ENCODE measurements around the gene PUS3.
"Not testable (repeated sequence)": the region's sequence is repeated elsewhere in the genome, so short reads cannot be mapped to it uniquely, and the experiment has no call there.

The PUS3 gene

DNA sequence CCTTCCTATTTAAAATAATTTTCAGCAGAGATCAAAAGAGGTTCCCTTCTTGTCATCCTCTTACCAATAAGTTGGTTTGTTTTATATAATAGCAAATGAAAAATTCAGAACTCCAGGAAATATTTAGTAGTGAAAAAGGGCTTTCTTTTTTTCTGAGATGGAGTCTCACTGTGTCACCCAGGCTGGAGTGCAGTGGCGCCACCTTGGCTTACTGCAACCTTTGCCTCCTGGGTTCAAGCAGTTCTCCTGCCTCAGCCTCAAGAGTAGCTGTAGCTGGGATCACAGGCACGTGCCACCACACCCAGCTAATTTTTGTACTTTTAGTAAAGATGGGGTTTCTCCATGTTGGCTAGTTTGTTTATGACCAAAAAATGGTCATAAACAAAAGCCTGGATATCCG lies 11.6 kb upstream of the PUS3 start:
- not testable (repeated sequence) for DNase-seq

DNA sequence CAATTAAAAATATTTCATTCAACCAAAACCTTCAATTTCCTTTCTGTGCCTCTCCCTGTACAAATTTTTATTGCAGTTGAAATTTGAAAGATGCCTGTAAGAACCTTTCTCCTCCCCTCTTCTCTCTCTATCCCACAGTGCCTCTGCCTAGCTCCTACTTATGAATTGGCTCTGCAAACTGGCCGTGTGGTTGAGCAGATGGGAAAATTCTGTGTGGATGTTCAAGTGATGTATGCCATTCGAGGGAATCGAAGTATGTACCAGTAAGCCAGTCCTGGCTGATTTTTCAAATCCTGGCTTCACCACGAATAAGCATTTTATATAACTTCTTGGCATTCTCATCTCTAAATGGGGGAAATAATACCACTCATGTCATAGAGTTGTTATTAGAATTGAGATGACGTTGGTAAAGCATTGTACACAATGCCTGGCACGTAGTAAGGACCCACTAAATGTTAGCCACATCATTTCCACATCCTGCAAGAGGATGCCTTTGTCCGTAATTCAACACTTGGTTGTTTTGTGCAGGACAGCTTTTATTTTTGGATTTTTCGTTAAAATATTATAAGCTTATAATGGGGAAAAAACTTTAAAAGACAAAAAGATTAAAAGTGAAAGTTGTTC lies 7.3 kb upstream of the PUS3 start:
- no peak for DNase-seq

DNA sequence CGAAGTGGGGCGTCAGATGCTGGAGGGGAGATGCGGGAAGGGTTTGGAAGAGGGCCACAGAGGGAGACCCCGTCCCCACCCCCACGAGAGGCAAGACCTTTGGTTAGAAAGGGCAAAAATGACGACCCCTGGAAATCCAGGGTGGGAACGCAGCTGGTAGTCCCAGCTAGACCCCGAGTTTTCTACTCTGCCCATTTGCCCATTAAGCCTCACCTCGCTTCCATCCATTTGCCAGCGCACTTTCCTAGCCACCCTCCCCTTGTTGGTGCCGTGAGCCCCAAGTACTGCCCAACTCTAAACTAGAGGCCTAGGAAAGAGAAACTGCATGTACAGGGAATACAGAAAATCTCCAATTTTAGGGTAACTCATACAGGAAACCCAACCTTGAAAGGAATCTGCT lies 1.7 kb upstream of the PUS3 start:
- DNase-seq: no peak

DNA sequence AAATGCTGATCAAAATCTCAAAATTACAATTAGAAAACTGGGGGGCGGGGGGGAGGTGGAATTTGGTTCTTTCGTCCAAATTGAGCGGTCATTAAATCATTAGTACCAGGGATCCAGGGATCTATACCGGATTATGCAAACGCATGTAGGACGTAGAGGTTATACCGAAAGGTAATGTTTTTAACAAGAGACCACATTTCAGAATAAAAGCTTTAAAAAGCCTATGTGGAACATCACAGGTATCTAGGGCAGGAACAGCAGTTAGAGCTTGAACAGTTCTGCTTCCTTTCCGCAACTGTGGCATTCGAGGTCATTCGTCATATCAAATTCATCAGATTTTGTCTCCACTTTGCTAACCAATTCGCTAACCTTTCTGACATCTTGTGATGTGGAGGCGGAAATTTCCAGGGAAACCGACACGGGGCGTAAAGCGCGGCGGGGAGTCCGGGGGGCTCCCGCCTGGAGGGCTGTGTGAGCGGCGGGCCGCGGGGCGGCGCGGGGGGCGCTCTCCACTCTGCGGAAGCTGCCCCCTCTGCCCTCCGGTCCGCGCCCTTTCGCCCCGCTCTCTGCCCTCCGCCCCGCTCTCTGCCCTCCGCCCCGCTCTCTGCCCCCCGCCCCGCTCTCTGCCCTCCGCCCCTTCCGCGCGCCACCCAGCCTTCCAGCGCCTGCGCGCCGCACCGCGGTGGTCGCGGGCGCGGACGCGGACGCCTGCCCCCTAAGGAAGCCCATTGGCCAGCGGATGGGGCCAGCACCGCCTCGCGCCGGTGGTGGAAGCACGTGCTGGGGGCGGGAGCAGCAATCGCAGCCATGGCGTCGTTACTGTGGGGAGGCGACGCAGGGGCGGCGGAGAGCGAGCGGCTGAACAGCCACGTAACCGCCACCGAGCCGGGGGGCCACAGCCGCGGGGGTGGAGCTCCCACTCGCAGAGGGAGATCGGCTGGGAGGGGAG lies 979 bp upstream of the PUS3 start, which contains the start of gene DDX25:
Gene DDX25 (plus strand): TSS at position 798 of the 949 bp plus-strand sequence. CDS start 10 bp downstream, at position 808.
- DNase-seq: no peak

DNA sequence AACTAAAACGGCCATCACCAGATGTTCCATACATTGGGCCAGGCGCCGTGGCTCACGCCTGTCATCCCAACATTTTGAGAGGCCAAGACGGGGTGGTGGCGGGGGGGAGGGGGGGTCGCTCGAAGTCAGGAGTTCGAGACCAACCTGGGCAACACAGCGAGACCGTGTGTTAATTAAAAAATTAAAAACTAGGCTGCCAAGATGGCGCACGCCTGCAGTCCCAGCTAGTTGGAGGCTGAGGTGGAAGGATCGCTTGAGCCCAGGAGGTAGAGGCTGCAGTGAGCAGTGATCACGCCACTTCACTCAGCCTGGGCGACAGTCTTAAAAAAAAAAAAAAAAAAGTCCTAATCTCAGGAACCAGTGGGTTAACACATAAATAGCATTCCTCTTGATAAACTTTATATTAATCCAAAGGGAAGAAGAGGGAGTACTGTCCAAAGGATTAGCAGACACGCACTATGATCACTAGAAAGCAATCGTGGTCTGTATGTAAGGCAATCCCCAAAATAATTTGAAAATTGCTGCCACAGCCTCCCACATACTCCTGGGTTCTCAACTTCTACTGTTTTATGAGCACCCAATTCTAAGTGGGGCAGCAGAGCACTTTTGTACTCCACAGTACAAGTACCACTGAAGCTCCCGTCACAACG lies 604 bp downstream of the PUS3 start:
- DNase-seq: no peak

DNA sequence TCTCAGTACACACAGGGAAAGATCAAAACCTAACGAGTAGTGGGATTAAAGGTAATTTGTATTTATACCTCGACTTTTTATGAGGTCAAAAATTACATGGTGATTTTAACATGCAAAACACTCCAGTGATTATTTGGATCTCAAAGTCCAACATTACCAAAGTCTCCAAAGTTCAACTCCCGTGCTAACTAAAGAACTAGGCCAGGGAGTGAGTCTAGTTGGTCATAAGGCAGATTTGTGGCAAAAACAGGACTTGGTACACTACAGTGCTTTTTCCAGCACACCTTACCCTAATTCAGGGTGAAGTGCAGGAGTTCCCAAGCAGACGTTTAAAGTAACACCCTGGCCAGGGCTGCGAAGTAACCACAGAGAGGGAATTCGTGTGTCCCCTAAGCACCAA lies 1.1 kb downstream of the PUS3 start:
- DNase-seq: no peak

DNA sequence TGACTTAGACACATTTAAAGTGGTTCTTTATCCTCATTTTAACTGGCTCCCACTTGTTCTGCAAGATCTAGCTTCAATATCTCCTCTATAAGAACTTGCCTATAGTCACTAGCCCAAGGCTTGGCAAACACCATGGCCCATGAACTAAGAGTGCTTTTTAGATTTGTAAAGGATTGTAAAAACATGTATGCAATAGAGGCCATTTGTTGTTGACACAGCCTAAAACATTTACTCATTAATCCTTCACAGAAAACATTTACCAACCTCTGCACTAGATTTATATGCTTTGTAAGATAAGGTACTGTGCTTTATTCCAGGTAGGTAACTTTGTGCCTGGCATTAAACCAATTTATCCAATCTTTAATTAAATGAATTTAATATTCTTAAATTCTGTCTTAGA lies 10.0 kb downstream of the PUS3 start:
- no peak for DNase-seq

DNA sequence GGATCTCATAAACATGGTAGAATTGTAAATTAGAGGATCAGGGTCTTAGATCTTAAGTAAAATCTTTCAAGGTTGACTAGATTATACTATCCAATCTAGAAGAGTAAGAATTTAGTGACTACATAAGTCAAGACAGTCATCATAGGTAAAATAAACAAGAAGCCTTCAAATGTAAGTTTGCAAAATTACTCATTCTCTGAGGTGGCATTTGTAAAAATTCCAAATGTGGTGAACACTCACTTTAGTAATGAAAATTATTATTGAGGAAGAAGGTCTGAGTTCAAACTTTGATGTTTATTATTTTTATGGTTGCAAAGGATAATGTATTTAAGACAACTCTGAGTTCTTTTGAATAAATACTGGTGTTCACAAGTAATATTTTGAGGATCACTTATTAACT lies 10.9 kb downstream of the PUS3 start:
- DNase-seq: no peak

DNA sequence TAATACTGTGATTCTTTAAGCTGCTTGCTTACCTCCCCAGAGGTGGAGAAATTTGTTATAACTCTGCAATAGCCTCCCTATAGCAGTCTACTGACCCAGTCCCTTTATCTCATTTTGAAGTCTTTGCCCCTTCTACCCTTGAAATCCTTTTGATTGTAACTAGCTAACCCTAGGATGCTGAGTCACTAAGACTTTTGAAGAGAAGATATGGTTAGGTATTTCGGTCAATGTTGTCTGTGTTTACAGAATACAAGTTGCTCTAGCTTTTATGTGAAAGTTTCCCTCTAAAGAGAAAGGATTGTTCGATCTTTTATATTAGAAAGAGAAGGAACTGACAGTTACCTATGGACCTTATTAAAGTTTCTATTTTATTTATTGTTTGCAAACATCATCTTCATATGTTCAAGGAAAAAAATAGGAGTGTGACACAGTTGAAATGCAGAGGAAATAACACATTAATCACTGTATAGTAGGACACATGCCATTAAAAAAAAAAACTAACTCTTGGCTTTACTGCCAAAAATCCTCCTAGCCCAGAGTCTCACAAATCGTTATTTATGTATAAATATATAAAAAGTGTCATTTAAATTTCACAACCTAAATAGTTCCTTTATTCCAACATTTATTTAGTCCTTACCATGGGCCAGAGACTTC lies 12.4 kb downstream of the PUS3 start:
- no peak for DNase-seq

DNA sequence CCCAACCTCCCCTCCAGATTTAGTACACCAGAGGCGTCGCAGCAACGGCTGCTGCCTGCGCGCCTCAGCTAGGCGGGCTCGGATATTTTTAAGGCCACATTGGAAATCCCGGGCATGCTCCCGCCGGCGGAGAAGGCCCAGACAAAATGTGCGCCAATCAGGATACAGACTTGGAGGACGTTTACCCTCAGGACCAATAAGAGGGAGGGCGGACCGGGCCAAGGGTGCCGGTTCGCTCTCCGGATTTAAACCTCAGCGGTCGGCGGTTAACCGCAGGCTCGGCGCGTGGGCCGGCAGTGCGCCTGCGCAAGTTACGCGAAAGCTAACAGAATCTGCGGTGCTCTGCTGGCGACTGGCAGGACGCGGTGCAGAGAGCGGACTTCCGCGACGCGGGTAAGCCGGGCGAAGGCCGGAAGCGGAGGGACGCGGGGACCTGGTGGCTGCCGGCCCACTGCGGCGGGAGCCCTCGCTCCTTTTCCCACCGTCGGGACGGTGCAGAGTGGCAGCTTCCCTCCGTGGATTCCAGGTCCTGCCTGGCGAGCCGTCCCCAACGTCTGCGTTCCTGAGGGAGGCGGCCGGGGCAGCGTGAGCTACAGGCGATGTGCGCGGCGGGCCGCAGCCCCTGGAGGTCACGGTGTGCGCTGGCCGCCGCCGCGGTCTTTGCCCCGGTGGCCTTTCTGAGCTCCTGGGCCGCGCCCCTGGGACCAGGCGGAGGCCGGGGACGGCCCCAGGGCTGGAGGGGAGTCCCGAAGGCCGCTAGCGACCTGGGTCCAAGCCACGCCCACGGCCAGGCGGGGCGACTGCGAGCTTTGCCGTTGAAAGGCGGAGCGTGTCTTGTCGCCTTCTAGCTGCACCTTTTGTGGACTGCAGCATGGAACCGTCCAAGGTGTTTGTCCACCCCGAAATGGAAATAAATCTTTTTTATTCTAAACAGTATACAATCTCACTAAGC lies 15.4 kb downstream of the PUS3 start, which contains the start of gene HYLS1:
Gene HYLS1 (plus strand): TSS at position 296 of the 952 bp plus-strand sequence. CDS start 11,701 bp downstream, outside the sequence.
- DNase-seq: peak; percentile 94

DNA sequence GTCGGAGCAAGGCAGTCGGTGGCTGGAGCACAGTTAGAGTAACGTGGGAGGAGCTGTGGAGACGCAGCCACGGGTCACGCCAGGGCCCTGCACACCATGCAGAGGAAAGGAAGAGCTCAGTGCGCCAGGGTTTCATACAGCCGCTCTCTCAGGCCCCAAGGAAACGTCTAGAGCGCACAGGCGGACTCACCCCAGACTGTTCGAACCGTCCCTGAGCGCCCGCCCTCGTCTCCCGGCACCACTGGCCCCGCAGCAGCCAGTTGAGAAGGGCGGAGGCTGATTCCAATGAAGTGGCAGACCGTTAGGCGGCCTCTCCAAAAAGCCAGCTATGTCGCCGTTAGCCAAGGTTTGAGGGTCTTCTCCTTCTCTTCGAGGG lies 16.0 kb downstream of the PUS3 start:
- peak; percentile 61 for DNase-seq

DNA sequence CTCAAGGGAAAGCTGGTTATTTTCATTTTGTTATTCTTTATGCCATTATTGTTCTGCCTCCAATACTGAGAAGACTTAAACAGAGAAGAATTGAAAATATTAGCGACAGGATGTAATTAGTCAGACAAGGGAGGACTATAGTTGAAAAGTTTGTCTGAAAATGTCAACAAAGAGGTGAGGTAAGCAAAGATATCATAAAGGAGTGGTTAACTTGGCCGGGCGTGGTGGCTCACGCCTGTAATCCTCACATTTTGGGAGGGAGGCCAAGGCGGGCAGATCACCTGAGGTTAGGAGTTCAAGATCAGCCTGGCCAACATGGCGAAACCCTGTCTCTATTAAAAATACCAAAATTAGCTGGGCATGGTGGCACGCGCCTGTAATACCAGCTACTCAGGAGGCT lies 19.6 kb downstream of the PUS3 start:
- no peak for DNase-seq

DNA sequence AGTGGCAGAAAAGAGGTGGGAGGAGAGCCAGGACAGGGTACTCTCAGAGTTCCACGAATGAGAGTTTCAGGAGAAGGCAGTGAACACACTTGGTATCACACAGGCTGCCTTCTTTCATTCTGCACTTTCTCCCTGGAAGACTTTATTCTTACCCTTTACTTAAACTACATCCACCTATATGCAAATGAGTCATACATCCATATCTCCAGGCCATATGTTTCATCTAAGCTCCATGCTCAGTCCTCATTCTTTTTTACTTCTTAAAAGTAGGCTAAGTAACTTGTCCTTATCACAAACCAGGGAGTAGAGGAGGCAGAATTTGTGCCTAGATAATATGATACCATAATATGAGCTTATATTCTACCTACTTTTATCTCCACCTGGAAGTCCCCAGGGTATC lies 21.7 kb downstream of the PUS3 start:
- DNase-seq: no peak

DNA sequence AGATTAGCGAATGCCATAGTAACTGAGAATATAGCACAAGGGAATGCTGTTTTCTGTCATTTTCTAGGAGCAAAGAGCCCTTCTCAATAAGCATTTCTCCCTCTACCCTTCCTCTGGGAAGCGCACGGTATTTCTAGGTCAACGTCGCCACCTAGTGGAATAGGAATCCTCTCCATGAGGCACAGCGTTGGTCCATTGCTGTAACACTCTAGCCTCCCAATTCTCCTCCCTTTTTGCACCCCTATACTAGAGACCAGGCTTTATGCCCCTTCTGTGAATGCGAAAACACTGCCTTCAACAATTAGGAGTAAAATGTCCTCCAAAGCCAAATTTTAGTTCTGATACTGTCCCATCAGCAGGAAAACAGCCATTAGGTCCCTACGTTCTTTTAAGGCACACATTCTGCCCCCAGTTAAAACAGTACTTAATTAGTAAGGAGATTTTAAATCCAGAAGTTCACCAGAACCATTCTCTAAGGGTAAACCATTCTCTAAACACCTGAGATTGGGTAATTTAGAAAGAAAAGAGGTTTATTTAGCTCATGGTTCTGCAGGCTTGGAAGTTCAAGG lies 28.4 kb downstream of the PUS3 start:
- peak; percentile 26 for DNase-seq

DNA sequence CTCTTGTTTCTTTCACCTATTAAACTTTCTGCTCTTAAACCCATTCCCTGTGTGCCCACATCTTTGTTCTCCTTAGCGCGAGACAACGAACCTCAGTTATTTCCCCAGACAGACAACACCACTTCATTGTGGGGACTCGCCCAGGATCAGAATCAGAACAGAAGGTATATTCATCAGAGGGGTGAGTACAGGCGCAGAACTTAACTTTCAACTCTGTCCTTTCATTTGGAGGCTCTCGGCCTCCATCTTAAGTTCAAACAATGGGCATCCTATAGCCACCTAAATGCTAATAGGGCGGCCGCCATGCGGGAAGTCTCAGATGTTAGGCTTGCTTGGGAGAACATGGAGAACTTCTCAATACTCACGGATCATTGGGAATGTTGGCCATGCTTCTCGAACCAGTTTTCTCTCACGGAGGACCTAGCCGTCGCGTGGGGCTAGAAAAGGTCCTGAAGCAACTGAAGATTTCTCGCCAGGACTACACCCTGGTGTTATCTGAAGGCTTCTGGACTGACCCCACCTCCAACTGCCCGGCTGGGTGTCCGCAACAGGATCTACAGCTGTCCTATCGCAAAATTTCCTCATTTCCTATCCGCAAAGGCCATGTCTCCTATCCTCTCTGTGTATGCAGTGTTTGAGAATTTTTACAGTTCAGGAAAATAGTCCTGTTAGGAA lies 29.0 kb downstream of the PUS3 start:
- no peak for DNase-seq

DNA sequence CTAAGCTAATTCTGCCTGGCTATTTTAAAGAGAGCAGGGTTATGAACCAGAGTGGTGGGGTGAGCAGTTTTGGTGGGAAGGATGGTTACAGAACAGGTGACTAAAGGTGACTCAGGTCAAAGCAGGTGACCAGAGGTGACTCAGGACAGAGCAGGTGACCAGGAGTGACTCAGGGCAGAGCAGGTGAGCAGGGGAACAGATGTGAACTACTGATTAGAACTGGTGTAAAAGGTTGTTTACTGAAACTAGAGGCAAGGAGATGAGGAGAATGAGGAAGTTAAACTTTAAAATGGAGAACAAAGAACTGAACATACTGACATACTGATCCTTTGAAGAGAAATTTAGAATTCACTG lies 30.9 kb downstream of the PUS3 start:
- no peak for DNase-seq

DNA sequence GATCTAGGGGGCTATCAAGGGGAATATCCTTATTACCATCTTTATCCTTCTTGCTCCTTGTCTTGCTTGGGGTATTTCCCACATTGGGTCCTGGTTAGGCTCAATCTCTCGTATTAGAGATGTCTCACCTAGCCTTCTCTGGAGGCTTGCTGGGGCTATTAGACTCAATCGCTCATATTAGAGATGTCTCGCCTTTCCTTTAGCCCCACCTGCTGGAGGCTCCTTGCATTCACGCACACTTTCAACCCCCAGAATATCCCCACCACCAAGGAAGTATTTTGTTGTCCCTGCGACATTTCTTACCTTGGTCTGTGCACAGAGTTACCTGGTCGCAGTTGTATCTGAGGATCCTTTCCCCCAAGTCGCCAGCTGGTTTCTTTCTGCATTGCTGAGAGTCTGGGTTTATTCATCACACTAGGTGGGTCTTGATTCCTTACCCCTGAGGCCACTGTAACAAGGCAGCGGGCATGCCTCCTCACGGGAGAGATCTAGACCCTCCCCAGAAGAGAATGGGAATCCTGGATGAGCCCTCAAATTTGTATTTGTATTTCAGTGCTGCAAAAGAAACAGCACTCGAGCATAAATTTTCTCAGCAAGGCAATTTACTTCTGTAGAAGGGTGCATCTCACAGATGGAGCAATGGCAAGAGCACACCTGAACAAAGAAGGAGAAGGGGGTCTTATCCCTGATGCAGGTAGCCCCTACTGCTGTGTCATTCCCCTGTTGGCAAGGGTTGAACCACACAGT lies 31.4 kb downstream of the PUS3 start:
- no peak for DNase-seq

DNA sequence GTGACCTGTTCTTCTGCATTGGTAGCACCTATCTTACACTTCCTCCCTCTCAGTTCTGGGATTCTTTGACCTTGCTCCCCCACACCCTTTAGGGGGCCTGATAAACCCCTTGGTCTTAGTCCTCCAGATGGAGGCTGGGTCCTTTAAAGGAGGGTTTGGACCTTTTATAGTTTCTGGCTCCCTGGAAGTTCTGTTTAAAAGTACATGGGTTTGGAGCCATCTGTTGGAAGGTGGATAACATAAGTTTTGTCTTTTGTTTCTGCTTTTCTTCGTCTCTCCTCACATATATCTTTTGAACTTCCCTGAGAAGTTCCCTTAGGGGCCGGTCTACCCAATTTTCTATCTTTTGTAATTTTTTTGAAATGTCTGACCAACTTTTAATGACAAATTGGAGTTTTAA lies 33.5 kb downstream of the PUS3 start:
- no peak for DNase-seq

DNA sequence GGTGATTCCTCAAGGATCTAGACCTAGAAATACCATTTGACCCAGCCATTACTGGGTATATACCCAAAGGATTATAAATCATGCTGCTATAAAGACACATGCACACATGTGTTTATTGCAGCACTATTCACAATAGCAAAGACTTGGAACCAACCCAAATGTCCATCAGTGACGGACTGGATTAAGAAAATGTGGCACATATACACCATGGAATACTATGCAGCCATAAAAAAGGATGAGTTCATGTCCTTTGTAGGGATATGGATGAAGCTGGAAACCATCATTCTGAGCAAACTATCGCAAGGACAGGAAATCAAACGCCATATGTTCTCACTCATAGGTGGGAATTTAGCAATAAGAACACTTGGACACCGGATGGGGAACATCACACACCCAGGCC lies 37.7 kb downstream of the PUS3 start:
- not testable (repeated sequence) for DNase-seq

DNA sequence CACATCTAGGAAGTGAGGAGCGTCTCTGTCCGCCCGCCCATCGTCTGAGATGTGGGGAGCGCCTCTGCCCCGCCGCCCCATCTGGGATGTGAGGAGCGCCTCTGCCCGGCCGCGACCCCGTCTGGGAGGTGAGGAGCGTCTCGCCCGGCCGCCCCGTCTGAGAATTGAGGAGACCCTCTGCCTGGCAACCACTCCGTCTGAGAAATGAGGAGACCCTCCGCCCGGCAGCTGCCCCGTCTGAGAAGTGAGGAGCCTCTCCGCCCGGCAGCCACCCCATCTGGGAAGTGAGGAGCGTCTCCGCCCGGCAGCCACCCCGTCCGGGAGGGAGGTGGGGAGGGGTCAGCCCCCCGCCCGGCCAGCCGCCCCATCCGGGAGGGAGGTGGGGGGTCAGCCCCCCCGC lies 40.2 kb downstream of the PUS3 start:
- DNase-seq: not testable (repeated sequence)
